Astrocyte (in vitro differentiated cells and primary cell): ENCODE data around the gene FAM174C. TPM values are rescaled to one million over a fixed set of nuclear protein-coding genes. Genes with fewer than 3 reads are reported as not detected.

Experiments
- DNase-seq: peaks from one replicate; pipeline ENCODE4 v3.0.0-alpha.2; 2010; ENCODE audit warnings: low read depth
- FAIRE-seq: peaks from 2 replicates; lab custom pipeline; 2011; peaks lifted over from hg19 to GRCh38; lab: Jason Lieb, UNC
- H2AFZ ChIP-seq: 2 replicates; pipeline ENCODE4 v1.6.0; 2012; ENCODE audit warnings: low read depth, low read length, inconsistent platforms
- H3K27ac ChIP-seq: 2 replicates; pipeline ENCODE4 v1.5.1; 2011; ENCODE audit warnings: low read depth, low read length, inconsistent platforms
- H3K27me3 ChIP-seq: 2 replicates; pipeline ENCODE4 v1.6.0; 2011; ENCODE audit warnings: low read length, inconsistent platforms; ENCODE audit not compliant: insufficient read depth
- H3K36me3 ChIP-seq: 2 replicates; pipeline ENCODE4 v1.5.1; 2011; ENCODE audit warnings: low read length, inconsistent platforms; ENCODE audit not compliant: insufficient read depth
- H3K4me1 ChIP-seq: 2 replicates; pipeline ENCODE4 v1.5.1; 2011; ENCODE audit warnings: low read length, inconsistent platforms; ENCODE audit not compliant: insufficient read depth
- H3K4me2 ChIP-seq: 2 replicates; pipeline ENCODE4 v1.6.0; 2012; ENCODE audit warnings: low read length, inconsistent platforms
- H3K4me3 ChIP-seq: 2 replicates; pipeline ENCODE4 v1.5.1; 2011; ENCODE audit warnings: low read depth, mild to moderate bottlenecking, low read length, inconsistent platforms; ENCODE audit not compliant: insufficient read depth
- H3K79me2 ChIP-seq: 2 replicates; pipeline ENCODE4 v1.6.0; 2012; ENCODE audit warnings: mild to moderate bottlenecking, low read length, inconsistent platforms; ENCODE audit not compliant: insufficient read depth
- H3K9ac ChIP-seq: 2 replicates; pipeline ENCODE4 v1.6.0; 2012; ENCODE audit warnings: mild to moderate bottlenecking, low read length, inconsistent platforms
- H3K9me3 ChIP-seq: 2 replicates; pipeline ENCODE4 v1.5.1; 2012; ENCODE audit warnings: low read depth, mild to moderate bottlenecking, low read length, inconsistent platforms; ENCODE audit not compliant: insufficient read depth
- H4K20me1 ChIP-seq: 2 replicates; pipeline ENCODE4 v1.6.0; 2012; ENCODE audit warnings: low read length, inconsistent platforms; ENCODE audit not compliant: insufficient read depth
- H3K27ac Mint-ChIP-seq: one replicate; pipeline ENCODE4 v1.8.0; 2021; ENCODE audit warnings: mild to moderate bottlenecking, mixed read lengths; ENCODE audit not compliant: unreplicated experiment
- H3K27me3 Mint-ChIP-seq: one replicate; pipeline ENCODE4 v1.8.0; 2021; ENCODE audit warnings: low read depth, mixed read lengths; ENCODE audit not compliant: unreplicated experiment
- H3K36me3 Mint-ChIP-seq: one replicate; pipeline ENCODE4 v1.8.0; 2021; ENCODE audit warnings: low read depth, mixed read lengths; ENCODE audit not compliant: unreplicated experiment
- H3K4me1 Mint-ChIP-seq: one replicate; pipeline ENCODE4 v1.8.0; 2021; ENCODE audit warnings: low read depth, mixed read lengths; ENCODE audit not compliant: unreplicated experiment
- H3K4me3 Mint-ChIP-seq: one replicate; pipeline ENCODE4 v1.8.0; 2021; ENCODE audit warnings: mild to moderate bottlenecking, moderate library complexity, mixed read lengths; ENCODE audit not compliant: unreplicated experiment
- H3K9me3 Mint-ChIP-seq: one replicate; pipeline ENCODE4 v1.8.0; 2021; ENCODE audit warnings: mild to moderate bottlenecking, mixed read lengths; ENCODE audit not compliant: unreplicated experiment
- EZH2 ChIP-seq: IDR thresholded peaks from 2 replicates; pipeline ENCODE4 v1.6.1; 2012; ENCODE audit warnings: mild to moderate bottlenecking, low read length, inconsistent platforms; ENCODE audit not compliant: insufficient read depth
- total RNA-seq: library from RNA; stranded (reverse); gene quantifications from 2 replicates; pipeline ENCODE4 v1.2.1, GENCODE V29; 2021
- TF ChIP-seq, protein P1 (sequence below): IDR thresholded peaks from 2 replicates; pipeline ENCODE4 v1.5.1; 2011; ENCODE audit warnings: low read depth, mild to moderate bottlenecking, inconsistent platforms, low read length, moderate library complexity; ENCODE audit not compliant: insufficient read depth

FAM174C gene
- total RNA-seq, 1 donor from 2014 or later = 50.5 TPM

DNA sequence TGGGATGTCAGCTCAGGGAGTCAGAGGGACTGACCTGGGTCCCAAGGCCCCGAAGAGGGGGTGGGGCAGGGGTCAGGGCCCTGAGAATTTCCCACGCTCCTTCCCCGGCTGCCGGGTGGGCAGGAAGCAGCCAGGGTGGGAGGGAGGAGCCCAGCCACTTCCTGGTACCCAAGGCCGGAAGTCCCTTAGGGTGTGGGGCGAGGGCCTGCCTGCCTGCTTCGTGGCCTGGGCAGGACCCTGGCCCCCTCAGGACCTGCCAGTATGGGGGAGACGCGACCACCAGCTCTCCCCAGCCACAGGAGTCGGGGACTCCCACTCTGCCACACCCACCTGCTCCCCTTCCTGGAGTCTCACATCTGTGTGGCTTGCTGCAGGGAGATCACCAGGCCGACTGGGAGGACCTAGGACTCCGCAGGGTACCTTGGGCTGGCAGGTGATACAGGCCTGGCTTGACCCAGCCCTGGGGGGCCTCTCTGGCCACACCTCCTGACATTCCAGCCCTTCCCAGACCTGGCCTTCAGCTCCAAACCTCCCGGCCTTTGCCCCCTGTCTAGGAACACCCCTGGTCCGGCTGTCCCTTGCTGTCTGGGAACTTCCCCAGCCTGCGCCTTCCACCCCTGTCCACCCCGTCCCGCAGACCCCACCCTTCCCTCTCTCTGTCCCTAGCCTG lies 16.0 kb upstream of the FAM174C start:
- H3K4me1 Mint-ChIP-seq = peaks cover 32% of the 10 kb centered on the region
- H3K27ac ChIP-seq = peak overlapping the region; percentile 69

DNA sequence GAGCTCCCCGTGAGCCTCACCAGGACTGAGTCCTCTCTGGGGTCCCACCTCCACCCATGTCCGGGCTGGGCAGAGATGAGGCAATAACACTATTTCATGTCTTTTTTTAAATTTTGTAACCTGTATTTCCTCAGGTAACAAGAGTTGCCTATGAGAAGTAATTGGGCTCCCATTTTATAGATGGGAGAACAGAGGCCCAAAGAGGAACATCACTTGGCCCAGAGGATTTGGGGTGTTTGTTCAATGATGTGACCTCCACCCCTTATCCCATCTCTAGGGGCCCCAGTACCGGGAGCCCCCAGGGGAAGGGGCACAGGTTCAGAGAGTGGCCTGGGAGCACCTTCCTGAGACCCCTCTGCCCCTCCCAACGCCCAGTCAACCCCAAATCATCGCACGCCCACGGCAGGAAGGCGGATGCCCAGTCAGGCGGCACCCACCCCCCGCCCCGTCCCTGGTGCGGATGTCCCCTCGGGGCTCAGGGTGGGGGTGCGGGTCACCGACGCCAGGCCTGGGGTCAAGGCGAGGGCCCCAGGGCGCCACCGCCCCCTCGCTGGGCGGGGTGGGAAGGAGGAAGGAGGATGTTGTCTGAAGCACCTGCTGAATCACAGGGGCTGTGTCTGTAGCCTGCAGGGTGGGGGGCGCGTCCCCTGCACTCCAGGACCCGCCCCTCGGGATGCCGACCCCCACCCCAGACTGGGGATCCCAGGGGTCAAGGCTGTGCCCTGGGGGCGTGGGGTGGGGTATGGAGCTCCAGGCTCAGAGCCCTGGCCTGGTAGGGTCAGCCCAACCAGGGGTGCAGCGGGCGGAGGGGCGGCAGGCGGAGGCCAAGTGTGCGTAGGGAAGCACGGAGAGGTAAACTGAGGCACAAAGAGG lies 15.2 kb upstream of the FAM174C start:
- H3K4me2 ChIP-seq = peak overlapping the region; percentile 79
- H3K27ac ChIP-seq = peak overlapping the region; percentile 69
- no peak overlapping the region for H3K4me3 ChIP-seq
- peaks cover 6% of the 10 kb centered on the region for H3K36me3 Mint-ChIP-seq
- no peaks in the 10 kb centered on the region for H3K9me3 ChIP-seq
- H3K27me3 ChIP-seq = no peaks in the 10 kb centered on the region
- H3K36me3 ChIP-seq = peaks cover 14% of the 10 kb centered on the region
- peak overlapping the region; percentile 45 for H3K4me3 Mint-ChIP-seq
- peak overlapping the region; percentile 52 for H3K9ac ChIP-seq
- H3K9me3 Mint-ChIP-seq = no peaks in the 10 kb centered on the region
- TF ChIP-seq, protein P1, sequence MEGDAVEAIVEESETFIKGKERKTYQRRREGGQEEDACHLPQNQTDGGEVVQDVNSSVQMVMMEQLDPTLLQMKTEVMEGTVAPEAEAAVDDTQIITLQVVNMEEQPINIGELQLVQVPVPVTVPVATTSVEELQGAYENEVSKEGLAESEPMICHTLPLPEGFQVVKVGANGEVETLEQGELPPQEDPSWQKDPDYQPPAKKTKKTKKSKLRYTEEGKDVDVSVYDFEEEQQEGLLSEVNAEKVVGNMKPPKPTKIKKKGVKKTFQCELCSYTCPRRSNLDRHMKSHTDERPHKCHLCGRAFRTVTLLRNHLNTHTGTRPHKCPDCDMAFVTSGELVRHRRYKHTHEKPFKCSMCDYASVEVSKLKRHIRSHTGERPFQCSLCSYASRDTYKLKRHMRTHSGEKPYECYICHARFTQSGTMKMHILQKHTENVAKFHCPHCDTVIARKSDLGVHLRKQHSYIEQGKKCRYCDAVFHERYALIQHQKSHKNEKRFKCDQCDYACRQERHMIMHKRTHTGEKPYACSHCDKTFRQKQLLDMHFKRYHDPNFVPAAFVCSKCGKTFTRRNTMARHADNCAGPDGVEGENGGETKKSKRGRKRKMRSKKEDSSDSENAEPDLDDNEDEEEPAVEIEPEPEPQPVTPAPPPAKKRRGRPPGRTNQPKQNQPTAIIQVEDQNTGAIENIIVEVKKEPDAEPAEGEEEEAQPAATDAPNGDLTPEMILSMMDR = no peak
- no peak for TF ChIP-seq EZH2
- peaks cover 49% of the 10 kb centered on the region for H4K20me1 ChIP-seq
- H3K4me1 ChIP-seq = peaks cover 64% of the 10 kb centered on the region
- H3K27me3 Mint-ChIP-seq = no peaks in the 10 kb centered on the region
- H3K79me2 ChIP-seq = peaks cover 23% of the 10 kb centered on the region
- no peak for DNase-seq
- H3K27ac Mint-ChIP-seq = peak overlapping the region; percentile 92
- H2AFZ ChIP-seq = no peak overlapping the region
- peaks cover 29% of the 10 kb centered on the region for H3K4me1 Mint-ChIP-seq
- no peak for FAIRE-seq

More for the DNA sequence above, 16.0 kb upstream of the FAM174C start:
- Histone ChIP-seq H3K36me3 (peaks cover 22% of the 10 kb centered on the region), H3K27me3 (no peaks in the 10 kb centered on the region), H3K9me3 (no peaks in the 10 kb centered on the region), H3K4me1 (peaks cover 66% of the 10 kb centered on the region), H4K20me1 (peaks cover 57% of the 10 kb centered on the region), H3K79me2 (peaks cover 30% of the 10 kb centered on the region), H3K4me2 (peak overlapping the region; percentile 79), H2AFZ (no peak overlapping the region), H3K9ac (peak overlapping the region; percentile 52), H3K4me3 (no peak overlapping the region)
- H3K4me3 Mint-ChIP-seq = peak overlapping the region; percentile 45
- H3K27me3 Mint-ChIP-seq = no peaks in the 10 kb centered on the region
- peak overlapping the region; percentile 92 for H3K27ac Mint-ChIP-seq
- FAIRE-seq (no peak), DNase-seq (no peak)
- TF ChIP-seq, protein P1 = no peak
- no peaks in the 10 kb centered on the region for H3K9me3 Mint-ChIP-seq
- peaks cover 6% of the 10 kb centered on the region for H3K36me3 Mint-ChIP-seq
